NT2/D1 (cell line): Measurements from ENCODE around the gene PPP6R1.

Experiments used
- SUZ12 ChIP-seq: IDR thresholded peaks from 2 replicates; pipeline ENCODE4 v1.6.1; 2011; ENCODE audit not compliant: insufficient read length, insufficient read depth; ENCODE audit errors: extremely low read depth
- ZNF274 ChIP-seq: IDR thresholded peaks from 2 replicates; pipeline ENCODE4 v1.6.1; 2011; ENCODE audit warnings: mild to moderate bottlenecking, low read depth, low read length

- TF ChIP-seq SUZ12 (no peak), ZNF274 (no peak)
Measured at GRCh38 chr19:55240713-55241020, 18.1 kb downstream of the PPP6R1 start.
